HEK293 (cell line): ENCODE results near the gene SLIT1.

ENCODE experiments used
- CTCF ChIA-PET: fragments of 350-600 bp; formaldehyde crosslinking; extraction: SDS; loops from one replicate; lab custom pipeline; 2021; ENCODE audit warnings: antibody characterized with exemption; lab: Yijun Ruan, JAX
- POLR2A ChIA-PET: fragments of 300-600 bp; formaldehyde crosslinking; extraction: SDS; loops from one replicate; lab custom pipeline; 2020; ENCODE audit warnings: antibody characterized with exemption, inconsistent platforms; lab: Yijun Ruan, JAX
- H3K27ac ChIP-seq: fragments of 200-500 bp; sonication (Bioruptor generic); 2 replicates; pipeline ENCODE4 v1.5.1; 2014; ENCODE audit warnings: low read depth, low read length, control low read depth, inconsistent platforms; ENCODE audit errors: extremely low read depth
- H3K36me3 ChIP-seq, 2 experiments: fragments of 200-500 bp in 1 of 2; sonication (Bioruptor generic) in 1 of 2; 1 replicate in 1 of 2; 2 replicates in 1 of 2; pipeline ENCODE4 v1.5.1; 2014 to 2017; ENCODE audit warnings: inconsistent platforms in 2 of 2, low read length in 2 of 2; ENCODE audit not compliant: control insufficient read depth in 2 of 2, insufficient read depth in 1 of 2
- H3K4me1 ChIP-seq: fragments of 200-500 bp; sonication (Bioruptor generic); 2 replicates; pipeline ENCODE4 v1.5.1; 2014; ENCODE audit warnings: mild to moderate bottlenecking, low read length, inconsistent platforms; ENCODE audit not compliant: control insufficient read depth, insufficient read depth
- H3K4me3 ChIP-seq: 2 replicates; pipeline ENCODE4 v1.5.1; 2011; ENCODE audit warnings: low read depth, mild to moderate bottlenecking, control low read depth, low read length, moderate library complexity
- H3K9me3 ChIP-seq: fragments of 200-500 bp; sonication (Bioruptor generic); 2 replicates; pipeline ENCODE4 v1.5.1; 2014; ENCODE audit warnings: low read depth, low read length, inconsistent platforms; ENCODE audit not compliant: control insufficient read depth, insufficient read depth
- KLF8 ChIP-seq: fragments of 450-650 bp; formaldehyde crosslinking; IDR thresholded peaks from 2 replicates; pipeline ENCODE4 v1.5.1; 2016; ENCODE audit warnings: missing biosample characterization, missing genetic modification characterization
- REPIN1 ChIP-seq: fragments of 450-650 bp; formaldehyde crosslinking; IDR thresholded peaks from 2 replicates; pipeline ENCODE4 v1.5.1; 2017; ENCODE audit warnings: missing biosample characterization, missing genetic modification characterization, low read depth
- SCRT2 ChIP-seq: fragments of 450-650 bp; formaldehyde crosslinking; IDR thresholded peaks from 2 replicates; pipeline ENCODE4 v1.5.1; 2016; ENCODE audit warnings: missing biosample characterization, missing genetic modification characterization
- YY1 ChIP-seq: fragments of 450-650 bp; formaldehyde crosslinking; IDR thresholded peaks from 2 replicates; pipeline ENCODE4 v1.5.1; 2018; ENCODE audit warnings: missing biosample characterization, missing genetic modification characterization
- ZBTB48 ChIP-seq: fragments of 450-650 bp; formaldehyde crosslinking; IDR thresholded peaks from 2 replicates; pipeline ENCODE4 v1.5.1; 2016; ENCODE audit warnings: missing biosample characterization, missing genetic modification characterization
- ZFP41 ChIP-seq: fragments of 450-650 bp; formaldehyde crosslinking; IDR thresholded peaks from 2 replicates; pipeline ENCODE4 v1.5.1; 2016; ENCODE audit warnings: missing biosample characterization, missing genetic modification characterization, borderline replicate concordance
- ZIC2 ChIP-seq: fragments of 450-650 bp; formaldehyde crosslinking; IDR thresholded peaks from 2 replicates; pipeline ENCODE4 v1.5.1; 2016; ENCODE audit warnings: missing biosample characterization, missing genetic modification characterization
- ZNF175 ChIP-seq: fragments of 450-650 bp; formaldehyde crosslinking; IDR thresholded peaks from 2 replicates; pipeline ENCODE4 v1.5.1; 2016; ENCODE audit warnings: missing biosample characterization, missing genetic modification characterization
- ZNF266 ChIP-seq: fragments of 450-650 bp; formaldehyde crosslinking; IDR thresholded peaks from 2 replicates; pipeline ENCODE4 v1.5.1; 2016; ENCODE audit warnings: missing biosample characterization, missing genetic modification characterization, low read depth
- ZNF324 ChIP-seq: fragments of 450-650 bp; formaldehyde crosslinking; IDR thresholded peaks from 2 replicates; pipeline ENCODE4 v1.5.1; 2016; ENCODE audit warnings: missing biosample characterization, missing genetic modification characterization
- ZNF335 ChIP-seq: fragments of 450-650 bp; formaldehyde crosslinking; conservative IDR thresholded peaks from 2 replicates; pipeline ENCODE4 v1.5.1; 2016; ENCODE audit warnings: missing biosample characterization, missing genetic modification characterization
- ZNF558 ChIP-seq: fragments of 450-650 bp; formaldehyde crosslinking; IDR thresholded peaks from 2 replicates; pipeline ENCODE4 v1.5.1; 2016; ENCODE audit warnings: missing biosample characterization, missing genetic modification characterization
- ZNF580 ChIP-seq: fragments of 450-650 bp; formaldehyde crosslinking; IDR thresholded peaks from 2 replicates; pipeline ENCODE4 v1.5.1; 2016; ENCODE audit warnings: missing biosample characterization, missing genetic modification characterization
- ZNF610 ChIP-seq: fragments of 450-650 bp; formaldehyde crosslinking; IDR thresholded peaks from 2 replicates; pipeline ENCODE4 v1.5.1; 2016; ENCODE audit warnings: missing biosample characterization, missing genetic modification characterization, borderline replicate concordance
- ZNF768 ChIP-seq: fragments of 450-650 bp; formaldehyde crosslinking; IDR thresholded peaks from 2 replicates; pipeline ENCODE4 v1.5.1; 2018; ENCODE audit warnings: missing biosample characterization, mild to moderate bottlenecking, missing genetic modification characterization
- ZNF777 ChIP-seq: fragments of 450-650 bp; formaldehyde crosslinking; IDR thresholded peaks from 2 replicates; pipeline ENCODE4 v1.5.1; 2017; ENCODE audit warnings: missing biosample characterization, missing genetic modification characterization, borderline replicate concordance
- ZNF837 ChIP-seq: fragments of 450-650 bp; formaldehyde crosslinking; IDR thresholded peaks from 2 replicates; pipeline ENCODE4 v1.5.1; 2016; ENCODE audit warnings: missing biosample characterization, missing genetic modification characterization
- TF ChIP-seq, protein P1 (sequence below): fragments of 450-650 bp; formaldehyde crosslinking; IDR thresholded peaks from 2 replicates; pipeline ENCODE4 v1.5.1; 2016; ENCODE audit warnings: missing biosample characterization, missing genetic modification characterization

The SLIT1 gene

GRCh38 chr10:97065128-97065527, 120.6 kb downstream of the SLIT1 start:
- no peaks in the 10 kb centered on the region for H3K9me3 ChIP-seq
- TF ChIP-seq ZIC2 (tag by site-specific recombination) = peak; percentile 40; the same call in 1 of the 2 replicates
- no peak for TF ChIP-seq ZNF837
- POLR2A ChIA-PET = no interaction called here
- H3K4me3 ChIP-seq = no peak overlapping the region
- no peaks in the 10 kb centered on the region for H3K36me3 ChIP-seq
- CTCF ChIA-PET = interaction anchor here (0.6 to 1.8 kb wide), 5 partner anchors 143 to 448 kb away, joined by 3 to 5 read pairs (median 3); no protein-coding TSS in a partner anchor
- no peak overlapping the region for H3K27ac ChIP-seq
- no peaks in the 10 kb centered on the region for H3K4me1 ChIP-seq

- Histone ChIP-seq H3K4me3 (no peak overlapping the region), H3K9me3 (no peaks in the 10 kb centered on the region), H3K4me1 (no peaks in the 10 kb centered on the region), H3K27ac (no peak overlapping the region), H3K36me3 (no peaks in the 10 kb centered on the region)
- TF ChIP-seq KLF8 (tag by site-specific recombination) (no peak), ZNF324 (tag by site-specific recombination) (no peak), ZNF266 (tag by site-specific recombination) (no peak)
- TF ChIP-seq, protein P1, sequence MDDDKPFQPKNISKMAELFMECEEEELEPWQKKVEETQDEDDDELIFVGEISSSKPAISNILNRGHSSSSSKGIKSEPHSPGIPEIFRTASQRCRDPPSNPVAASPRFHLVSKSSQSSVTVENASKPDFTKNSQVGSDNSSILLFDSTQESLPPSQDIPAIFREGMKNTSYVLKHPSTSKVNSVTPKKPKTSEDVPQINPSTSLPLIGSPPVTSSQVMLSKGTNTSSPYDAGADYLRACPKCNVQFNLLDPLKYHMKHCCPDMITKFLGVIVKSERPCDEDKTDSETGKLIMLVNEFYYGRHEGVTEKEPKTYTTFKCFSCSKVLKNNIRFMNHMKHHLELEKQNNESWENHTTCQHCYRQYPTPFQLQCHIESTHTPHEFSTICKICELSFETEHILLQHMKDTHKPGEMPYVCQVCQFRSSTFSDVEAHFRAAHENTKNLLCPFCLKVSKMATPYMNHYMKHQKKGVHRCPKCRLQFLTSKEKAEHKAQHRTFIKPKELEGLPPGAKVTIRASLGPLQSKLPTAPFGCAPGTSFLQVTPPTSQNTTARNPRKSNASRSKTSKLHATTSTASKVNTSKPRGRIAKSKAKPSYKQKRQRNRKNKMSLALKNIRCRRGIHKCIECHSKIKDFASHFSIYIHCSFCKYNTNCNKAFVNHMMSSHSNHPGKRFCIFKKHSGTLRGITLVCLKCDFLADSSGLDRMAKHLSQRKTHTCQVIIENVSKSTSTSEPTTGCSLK (tag by site-specific recombination) = no peak
- ChIA-PET POLR2A (no interaction called here), CTCF (interaction anchor here (0.6 to 1.5 kb wide), 3 partner anchors 144 to 186 kb away, joined by 3 read pairs; no protein-coding TSS in a partner anchor)
These were observed 121.5 kb downstream of the SLIT1 start for GRCh38 chr10:97063983-97064837.

DNA sequence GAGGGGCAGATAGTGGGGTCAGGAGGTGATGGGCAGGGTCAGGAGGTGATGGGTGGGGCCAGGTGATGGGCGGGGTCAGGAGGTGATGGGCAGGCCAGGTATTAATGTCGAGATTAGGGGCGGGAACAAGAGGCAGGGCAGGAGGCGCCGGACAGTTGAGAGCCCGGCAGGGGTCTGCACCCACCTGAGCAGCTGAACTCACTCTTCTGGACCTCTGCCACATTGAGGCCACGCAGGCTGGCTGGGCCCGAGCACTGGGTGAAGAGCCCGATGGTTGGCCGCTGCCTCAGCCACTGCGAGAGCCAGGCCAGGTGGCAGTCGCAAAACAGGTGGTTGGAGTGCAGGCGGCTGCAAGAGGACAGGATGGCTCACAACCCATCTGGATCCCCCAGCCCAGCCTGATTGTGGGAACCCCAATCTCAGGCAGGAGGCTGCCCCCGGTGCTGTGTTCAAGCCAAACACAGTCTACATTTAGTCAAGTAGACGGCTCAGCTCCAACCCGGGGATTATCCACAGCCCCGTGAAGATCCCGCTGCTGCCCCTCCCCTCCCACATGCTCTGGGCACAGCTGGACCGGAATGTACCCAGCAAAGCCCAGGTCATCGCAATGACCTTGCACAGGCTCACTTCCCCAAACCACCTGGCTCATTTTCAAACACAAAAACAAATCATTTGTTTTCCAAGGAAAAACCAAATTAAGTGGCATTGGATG, 122.3 kb downstream of the SLIT1 start:
- ChIA-PET POLR2A (no interaction called here), CTCF (interaction anchor here (0.6 to 1.0 kb wide), 2 partner anchors 147 to 187 kb away, joined by 3 read pairs; no protein-coding TSS in a partner anchor)
- no peaks in the 10 kb centered on the region for H3K36me3 ChIP-seq

GRCh38 chr10:97062456-97062855, 123.3 kb downstream of the SLIT1 start:
- Histone ChIP-seq H3K27ac (no peak overlapping the region), H3K4me1 (no peaks in the 10 kb centered on the region), H3K4me3 (no peak overlapping the region), H3K9me3 (no peaks in the 10 kb centered on the region), H3K36me3 (no peaks in the 10 kb centered on the region)
- CTCF ChIA-PET = no interaction called here
- TF ChIP-seq ZNF610 (tag by site-specific recombination) = no peak
- peak; percentile 79 for TF ChIP-seq ZIC2 (tag by site-specific recombination)
- no peak for TF ChIP-seq ZNF558
- no peak for TF ChIP-seq ZBTB48 (tag by site-specific recombination)
- no peak for TF ChIP-seq REPIN1
- POLR2A ChIA-PET = no interaction called here

More for the DNA sequence above, 122.3 kb downstream of the SLIT1 start:
- no peak overlapping the region for H3K27ac ChIP-seq
- no peaks in the 10 kb centered on the region for H3K4me1 ChIP-seq
- H3K4me3 ChIP-seq = no peak overlapping the region
- H3K9me3 ChIP-seq = no peaks in the 10 kb centered on the region
- TF ChIP-seq ZNF777 (tag by site-specific recombination) (no peak), ZFP41 (tag by site-specific recombination) (no peak), ZNF175 (tag by site-specific recombination) (no peak), ZNF768 (tag by site-specific recombination) (no peak), SCRT2 (0 out of 2 replicates have a peak, but pooled peaks have one; percentile 12), YY1 (tag by site-specific recombination) (no peak), ZNF335 (tag by site-specific recombination) (no peak), ZNF580 (tag by site-specific recombination) (no peak), KLF8 (tag by site-specific recombination) (0 out of 2 replicates have a peak, but pooled peaks have one; percentile 21)
